ACHN (cell line): ENCODE measurements around the gene SLC34A1.

ENCODE experiments used
- DNase-seq: peaks from one replicate; pipeline ENCODE4 v3.0.0-alpha.2; 2015
- in situ Hi-C: cut with HindIII; loops from 2 replicates; pipeline ENCODE4 v1.10.0; 2017; ENCODE audit warnings: low sequenced_read_pairs, low pct_ligation_motif_present, low pct_unique_long_range_greater_than_20kb

The SLC34A1 gene

GRCh38 chr5:177447611-177448243, 63.5 kb downstream of the SLC34A1 start:
- peak; percentile 95 for DNase-seq
- in situ Hi-C loops, result no loop called here
